ENCODE data around the gene MYL12B. TPM values are rescaled to one million over a fixed set of nuclear protein-coding genes. Genes with fewer than 3 reads are reported as not detected.
A peak's percentile ranks its signal among the peaks of the same experiment; 100 is the strongest.

The MYL12B gene
- total RNA-seq, 1 donor from 2014 or later: 828 TPM

- DNase-seq: peak; percentile 27
Observed at GRCh38 chr18:3263132-3263700, 1.3 kb downstream of the MYL12B start.

DNA sequence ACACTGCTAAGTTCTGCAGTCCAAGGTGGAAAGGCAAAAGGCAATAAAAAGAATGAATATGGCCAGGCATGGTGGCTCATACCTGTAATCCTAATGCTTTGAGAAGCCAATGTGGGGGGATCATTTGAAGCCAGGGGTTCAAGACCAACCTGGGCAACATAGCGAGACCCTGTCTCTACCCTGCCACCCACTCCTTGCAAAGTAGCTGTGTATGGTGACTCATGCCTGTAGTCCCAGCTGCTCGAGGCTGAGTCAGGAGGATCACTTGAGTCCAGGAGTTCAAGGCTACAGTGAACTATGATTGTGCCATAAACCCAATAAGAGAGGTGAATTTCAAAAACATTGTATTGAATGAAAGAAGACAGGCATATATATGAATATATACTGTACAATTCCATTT, 2.4 kb downstream of the MYL12B start:
- peak; percentile 31 for DNase-seq

DNA sequence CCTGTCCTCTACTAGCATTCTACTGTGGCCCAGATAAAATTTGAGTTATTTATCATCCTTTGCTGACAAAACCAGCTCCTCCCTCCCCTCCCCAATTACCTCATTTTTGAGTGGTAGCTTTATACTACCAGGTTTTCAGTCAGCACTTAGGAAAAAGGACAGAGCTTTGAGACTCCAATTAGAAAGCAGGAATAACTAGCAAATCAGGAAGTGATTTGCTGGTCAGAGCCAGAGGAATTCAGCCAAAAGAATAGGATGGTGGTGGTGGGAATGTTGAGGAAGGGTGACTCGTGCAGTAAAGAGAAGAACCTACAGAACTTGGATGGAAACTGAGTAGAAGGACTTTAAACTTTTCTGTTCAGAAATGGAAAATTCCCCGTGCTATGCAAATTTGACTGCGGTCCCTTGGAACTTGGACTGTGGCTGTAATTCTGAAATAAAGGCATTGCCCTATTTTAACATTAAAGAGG, 3.7 kb downstream of the MYL12B start:
- DNase-seq: peak; percentile 63

DNA sequence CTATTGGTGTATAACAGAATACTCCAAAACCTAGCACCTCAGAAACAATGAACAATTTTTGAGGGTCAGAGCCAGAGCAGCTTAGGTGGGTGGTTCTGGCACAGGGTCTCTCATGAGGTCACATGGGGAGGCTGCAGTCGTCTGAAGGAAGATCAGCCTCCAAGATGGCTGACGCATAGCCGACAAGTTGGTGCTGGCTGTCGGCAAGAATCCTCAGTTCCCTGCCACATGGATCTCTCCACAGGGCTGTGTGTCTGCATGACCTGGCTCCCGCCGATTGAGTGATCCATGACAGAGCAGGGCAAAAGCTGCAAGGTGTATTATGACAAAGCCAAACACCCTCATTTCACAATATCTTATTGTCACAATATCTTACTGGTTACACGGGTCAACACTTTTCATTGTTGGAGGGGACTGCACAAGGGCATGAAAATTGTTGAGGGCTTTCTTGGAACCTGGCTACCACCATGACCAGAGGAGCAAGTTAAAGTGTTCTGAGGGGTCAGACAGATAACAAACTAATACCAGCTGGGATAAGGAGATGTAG, 4.2 kb downstream of the MYL12B start:
- no peak for DNase-seq

DNA sequence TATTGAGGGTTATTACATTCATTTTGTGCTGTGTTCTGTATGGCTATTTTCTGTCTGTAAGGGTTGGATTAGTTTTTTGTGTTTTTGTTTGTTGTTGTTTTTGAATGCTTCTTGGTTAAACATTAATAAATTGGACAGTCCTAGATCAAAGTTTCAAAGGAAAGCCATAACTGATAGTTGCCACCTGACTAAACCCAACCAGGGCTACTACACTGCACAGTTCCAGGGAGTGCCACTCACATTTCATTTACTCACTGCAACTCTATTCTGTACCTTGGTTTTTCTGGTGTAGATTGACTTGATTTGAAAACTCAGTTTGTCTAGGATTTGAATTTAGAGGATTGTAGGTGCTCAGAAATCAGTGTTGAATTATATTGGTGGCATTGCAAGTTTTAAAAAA, 6.4 kb downstream of the MYL12B start:
- no peak for DNase-seq

GRCh38 chr18:3269241-3269913, 7.4 kb downstream of the MYL12B start:
- no peak for DNase-seq

GRCh38 chr18:3269914-3270299, 8.0 kb downstream of the MYL12B start:
- no peak for DNase-seq

DNA sequence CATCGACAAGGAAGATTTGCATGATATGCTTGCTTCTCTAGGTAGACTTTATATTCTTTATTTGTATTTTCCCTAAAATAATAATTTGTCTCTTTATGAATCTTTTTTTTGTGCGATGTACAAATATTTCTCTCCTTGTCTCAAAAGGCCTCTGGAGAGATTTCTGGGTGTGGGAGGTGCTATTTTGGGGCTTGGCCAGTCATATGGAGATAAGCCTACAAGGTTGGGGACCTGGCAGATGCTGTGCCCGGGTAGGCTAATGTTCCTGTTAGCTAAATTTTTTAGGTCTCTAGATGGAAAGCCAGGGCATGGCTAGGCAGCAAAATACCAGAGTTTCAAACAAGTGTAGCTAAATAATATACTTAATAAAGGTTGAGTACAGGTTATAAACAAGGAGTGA, 11.1 kb downstream of the MYL12B start:
- no peak for DNase-seq

- DNase-seq: peak; percentile 71
Observed at GRCh38 chr18:3277643-3278213, 15.8 kb downstream of the MYL12B start.

GRCh38 chr18:3279201-3280185, 17.6 kb downstream of the MYL12B start:
- DNase-seq: no peak

DNA sequence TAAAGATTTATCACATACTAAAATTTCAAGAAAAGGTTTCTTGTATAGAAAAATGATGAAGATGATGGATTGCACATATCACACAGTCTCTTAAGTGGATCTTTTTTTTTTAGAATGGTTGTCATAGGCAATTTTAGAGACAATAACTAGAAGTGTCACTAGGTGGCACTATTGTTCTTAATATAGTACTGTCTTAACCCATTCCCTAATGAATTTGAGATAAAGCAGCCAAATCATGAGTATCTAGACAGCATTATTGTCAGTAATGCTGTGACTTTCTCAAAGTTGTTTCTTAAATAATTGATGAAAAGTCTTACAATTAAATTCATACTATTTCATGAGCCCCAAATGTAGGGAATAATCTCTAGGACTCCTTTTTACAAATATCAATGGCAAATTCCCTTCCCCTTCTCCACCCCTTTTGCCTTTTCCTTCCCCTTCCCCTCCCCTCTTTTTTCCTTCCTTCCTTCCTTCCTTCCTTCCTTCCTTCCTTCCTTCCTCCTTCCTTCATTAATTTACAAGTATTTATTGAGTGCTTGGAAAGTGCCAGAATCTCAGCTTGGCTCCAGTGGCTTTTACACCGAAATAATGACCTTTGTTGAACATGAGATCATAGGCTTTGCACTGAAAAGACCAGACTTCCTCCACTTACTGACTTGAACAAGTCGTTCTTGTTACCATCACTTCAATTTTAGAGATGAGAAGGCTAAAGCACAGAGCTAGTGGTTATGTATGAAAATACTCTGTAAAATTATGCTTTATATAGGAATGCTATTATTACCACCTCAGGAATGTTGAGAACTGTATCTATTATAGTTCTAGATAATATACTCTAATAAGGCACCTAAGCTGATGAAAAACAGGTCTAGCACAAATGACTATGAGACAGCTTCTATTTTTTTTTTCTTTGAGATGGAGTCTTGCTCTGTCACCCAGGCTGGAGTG, 19.8 kb downstream of the MYL12B start:
- DNase-seq: peak; percentile 91

- no peak for DNase-seq
Observed at GRCh38 chr18:3283253-3283863, 21.4 kb downstream of the MYL12B start.

DNA sequence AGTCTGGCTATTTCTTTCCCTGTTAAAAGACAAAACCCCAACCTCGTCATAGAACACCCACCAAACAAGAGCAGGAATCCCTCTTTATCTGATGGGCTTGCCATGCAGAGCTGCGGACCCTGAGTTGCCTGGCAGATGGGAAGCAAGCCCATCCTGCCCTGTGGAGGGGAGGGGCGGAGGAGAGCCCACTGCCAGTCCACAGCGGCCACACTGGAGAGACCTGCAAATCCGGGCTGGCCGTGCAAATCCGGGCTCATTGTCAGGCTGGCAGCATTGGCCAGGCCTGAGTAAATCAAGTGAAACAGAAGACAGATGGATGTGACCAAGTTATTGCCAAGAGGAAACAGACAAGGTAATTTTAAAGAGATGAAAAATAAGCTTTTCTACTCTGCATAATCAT, 22.0 kb downstream of the MYL12B start:
- no peak for DNase-seq

GRCh38 chr18:3284501-3284900, 22.6 kb downstream of the MYL12B start:
- no peak for DNase-seq

DNA sequence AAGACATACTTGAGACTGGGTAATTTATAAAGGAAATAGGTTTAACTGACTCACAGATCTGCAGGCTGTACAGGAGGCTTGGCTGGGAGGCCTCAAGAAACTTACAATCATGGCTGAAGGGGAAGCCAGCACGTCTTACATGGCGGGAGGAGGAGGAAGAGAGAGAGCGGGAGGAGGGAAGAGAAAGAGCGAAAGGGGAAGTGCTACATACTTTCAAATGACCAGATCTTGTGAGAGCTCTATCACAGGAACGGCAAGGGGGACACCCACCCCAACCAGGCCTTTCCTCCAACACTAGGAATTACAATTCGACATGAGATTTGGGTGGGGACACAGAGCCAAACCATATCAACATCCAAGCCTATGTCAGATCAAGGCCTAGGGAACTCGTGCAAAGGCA, 24.2 kb downstream of the MYL12B start:
- no peak for DNase-seq

DNA sequence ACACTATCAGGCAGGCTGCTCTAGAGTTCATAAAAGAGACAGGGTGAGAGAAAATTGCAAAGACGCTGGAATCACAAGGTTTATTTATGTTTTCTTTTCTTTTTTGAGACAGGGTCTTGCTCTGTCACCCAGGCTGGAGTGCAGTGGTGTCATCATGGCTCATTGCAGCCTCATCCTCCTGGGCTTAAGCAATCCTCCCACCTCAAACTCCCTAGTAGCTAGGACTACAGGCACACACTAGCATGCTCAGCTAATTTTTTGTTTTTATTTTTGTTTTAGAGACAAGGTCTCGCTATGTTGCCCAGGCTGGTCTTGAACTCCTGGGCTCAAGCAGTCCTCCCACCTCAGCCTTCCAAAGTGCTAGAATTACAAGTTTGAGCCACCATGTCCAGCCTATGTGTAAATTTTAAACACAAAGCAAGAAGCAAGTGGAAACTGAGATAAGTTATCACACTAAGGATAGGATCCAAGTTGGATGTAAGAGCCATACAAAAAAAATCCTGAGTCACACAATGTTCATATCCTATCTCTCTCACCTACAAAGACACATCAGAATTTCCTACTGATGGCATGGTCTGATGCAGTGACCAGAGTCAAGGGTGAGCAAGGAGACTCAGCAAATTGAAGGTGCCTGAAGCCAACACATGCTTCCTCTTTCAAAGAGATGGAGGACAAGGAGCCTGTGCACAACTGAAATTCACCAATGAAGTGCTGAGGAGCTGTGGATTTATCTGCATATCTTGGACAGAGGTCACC, 31.4 kb downstream of the MYL12B start:
- DNase-seq: no peak

DNA sequence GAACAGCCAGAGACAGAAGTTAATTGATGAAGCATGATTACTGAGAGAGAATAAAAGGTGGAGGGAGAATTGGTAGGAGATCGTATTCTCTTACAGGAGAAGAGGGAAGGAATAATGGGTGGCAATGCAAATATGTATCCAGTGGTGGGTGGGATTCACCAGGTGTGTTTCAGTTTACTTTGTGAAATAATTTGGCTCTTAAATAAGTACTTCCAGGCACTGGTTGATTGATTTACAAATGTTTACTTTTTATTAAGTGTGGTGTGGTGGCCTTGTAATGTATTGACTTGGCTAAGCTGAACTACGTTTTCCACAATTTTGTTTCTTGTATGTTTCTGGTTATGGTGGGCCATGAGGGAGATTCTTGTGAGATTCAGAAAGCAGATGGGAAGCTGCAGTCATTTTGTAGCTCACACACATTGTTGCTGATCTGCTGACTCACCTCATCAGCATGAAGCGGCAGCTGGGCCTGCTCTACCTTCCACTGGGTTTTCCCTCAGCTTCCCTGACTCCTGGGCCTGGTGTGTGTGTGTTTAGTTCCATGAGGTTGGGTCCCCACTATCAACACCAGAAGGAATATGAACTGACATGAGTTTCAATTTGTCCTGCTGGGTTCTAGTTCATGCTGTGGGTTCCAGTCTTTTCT, 32.6 kb downstream of the MYL12B start:
- no peak for DNase-seq

GRCh38 chr18:3297025-3297984, 35.4 kb downstream of the MYL12B start:
- DNase-seq: peak; percentile 75

GRCh38 chr18:3304832-3305231, 42.9 kb downstream of the MYL12B start:
- no peak for DNase-seq
